Caco-2 (cell line): ENCODE measurements around the gene LRRC36. TPM values are rescaled to one million over a fixed set of nuclear protein-coding genes. Genes with fewer than 3 reads are reported as not detected.

Experiments used
- BruUV-seq: library from RNA; stranded (reverse); fragments of 400-500 nt; replicated peaks from 2 replicates; lab custom pipeline; 2021; lab: Mats Ljungman, UMichigan
- CTCF ChIA-PET: fragments of 300-600 bp; sonication (Branson Sonifier 250); formaldehyde crosslinking; loops from one replicate; lab custom pipeline; 2022; ENCODE audit warnings: antibody characterized with exemption; lab: Charles Lee
- POLR2A ChIA-PET: fragments of 300-600 bp; sonication (Branson Sonifier 250); formaldehyde crosslinking; loops from one replicate; lab custom pipeline; 2022; ENCODE audit warnings: antibody characterized with exemption; lab: Charles Lee
- DNase-seq, 2 experiments: peaks; one replicate each; pipeline versions ENCODE4 v3.0.0 to v3.0.0-alpha.2; 2020 to 2022
- H3K27me3 ChIP-seq: replicated peaks from 2 replicates; pipeline ENCODE4 v1.6.0; 2011; ENCODE audit warnings: low read length; ENCODE audit not compliant: control insufficient read depth, insufficient read depth
- H3K36me3 ChIP-seq: 2 replicates; pipeline ENCODE4 v1.5.1; 2011; ENCODE audit warnings: low read length; ENCODE audit not compliant: control insufficient read depth, insufficient read depth
- H3K4me1 ChIP-seq: fragments of 250-450 bp; sonication (Bioruptor Pico); 2 replicates; pipeline ENCODE4 v1.5.1; 2020; ENCODE audit warnings: mild to moderate bottlenecking
- H3K4me3 ChIP-seq: 2 replicates; pipeline ENCODE4 v1.5.1; 2011; ENCODE audit warnings: low read depth, mild to moderate bottlenecking, control low read depth, low read length
- H3K9me3 ChIP-seq: fragments of 250-450 bp; sonication (Bioruptor Pico); 2 replicates; pipeline ENCODE4 v1.5.1; 2020; ENCODE audit warnings: mild to moderate bottlenecking, moderate library complexity
- H3K27ac Mint-ChIP-seq: one replicate; pipeline ENCODE4 v1.8.0; 2022; ENCODE audit warnings: mixed read lengths; ENCODE audit not compliant: unreplicated experiment
- H3K27me3 Mint-ChIP-seq: one replicate; pipeline ENCODE4 v1.8.0; 2022; ENCODE audit warnings: mixed read lengths; ENCODE audit not compliant: insufficient read depth, unreplicated experiment
- H3K36me3 Mint-ChIP-seq: one replicate; pipeline ENCODE4 v1.8.0; 2022; ENCODE audit warnings: mild to moderate bottlenecking, mixed read lengths; ENCODE audit not compliant: insufficient read depth, unreplicated experiment
- H3K4me1 Mint-ChIP-seq: one replicate; pipeline ENCODE4 v1.8.0; 2022; ENCODE audit warnings: low read depth, mixed read lengths; ENCODE audit not compliant: unreplicated experiment
- H3K4me3 Mint-ChIP-seq: one replicate; pipeline ENCODE4 v1.8.0; 2022; ENCODE audit warnings: mild to moderate bottlenecking, moderate library complexity, mixed read lengths; ENCODE audit not compliant: unreplicated experiment
- H3K9me3 Mint-ChIP-seq: one replicate; pipeline ENCODE4 v1.8.0; 2022; ENCODE audit warnings: mixed read lengths; ENCODE audit not compliant: unreplicated experiment
- intact Hi-C: fragments of 100-400 bp; cut with micrococcal nuclease; formaldehyde crosslinking; loops from one replicate; pipeline ENCODE4 v1.10.0; 2022; ENCODE audit not compliant: unreplicated experiment
- total RNA-seq: library from RNA; stranded (reverse); gene quantifications from 2 replicates; pipeline ENCODE4 v1.2.3, GENCODE V29; 2022
- TF ChIP-seq, protein P1 (sequence below), 2 experiments: fragments of 200-600 bp in 1 of 2; IDR thresholded peaks; 1 replicate in 1 of 2; 2 replicates in 1 of 2; pipeline versions ENCODE4 v1.5.1 to v1.8.0; 2011 to 2022; ENCODE audit warnings: antibody characterized with exemption in 1 of 2, control low read depth in 1 of 2, inconsistent platforms in 1 of 2, low read depth in 1 of 2, low read length in 1 of 2, mild to moderate bottlenecking in 1 of 2, moderate library complexity in 1 of 2; ENCODE audit not compliant: insufficient read depth in 1 of 2, severe bottlenecking in 1 of 2, unreplicated experiment in 1 of 2

LRRC36 gene
- total RNA-seq, 1 experiment from 2014 or later = not detected

DNA sequence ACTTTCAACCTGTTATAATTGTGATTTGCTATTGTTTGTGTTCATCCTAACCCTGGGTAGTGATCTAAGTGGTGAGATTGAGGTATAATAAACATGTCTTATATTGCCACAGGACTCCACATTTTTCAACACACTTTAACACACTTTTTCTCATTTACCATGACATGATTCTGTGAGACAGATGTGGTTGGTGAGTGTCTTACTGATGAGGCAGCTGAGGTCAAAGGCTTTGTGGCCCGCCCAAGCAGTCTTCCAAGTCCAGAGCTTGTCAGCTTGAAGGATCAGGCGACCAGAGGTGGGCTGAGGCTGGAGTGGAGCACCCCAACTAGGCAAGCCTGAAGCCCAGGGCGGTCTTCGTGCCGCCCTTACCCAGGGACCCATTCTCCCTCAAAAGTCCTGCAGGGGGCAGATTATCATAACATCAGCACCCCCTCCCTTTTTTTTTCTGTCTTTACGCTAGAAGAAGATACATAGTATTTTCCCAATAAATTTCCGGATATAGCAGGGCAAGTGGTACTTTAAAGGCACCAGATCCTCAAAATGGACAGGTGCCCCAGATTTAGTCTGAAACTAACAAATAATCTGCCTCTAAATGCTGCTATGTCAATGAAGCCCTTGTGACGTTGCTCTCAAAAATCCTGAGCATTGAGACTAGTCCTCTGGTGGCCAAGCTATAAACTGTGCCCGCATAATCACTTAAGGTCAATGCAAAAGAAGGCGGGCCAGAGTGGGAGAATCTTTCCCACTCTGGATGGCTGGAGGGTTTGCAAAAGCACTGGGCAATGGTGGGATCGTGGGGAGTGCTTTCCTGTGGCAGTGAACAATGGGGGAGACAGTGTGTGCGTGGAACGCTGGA, 21.2 kb upstream of the LRRC36 start:
- TF ChIP-seq, protein P1, sequence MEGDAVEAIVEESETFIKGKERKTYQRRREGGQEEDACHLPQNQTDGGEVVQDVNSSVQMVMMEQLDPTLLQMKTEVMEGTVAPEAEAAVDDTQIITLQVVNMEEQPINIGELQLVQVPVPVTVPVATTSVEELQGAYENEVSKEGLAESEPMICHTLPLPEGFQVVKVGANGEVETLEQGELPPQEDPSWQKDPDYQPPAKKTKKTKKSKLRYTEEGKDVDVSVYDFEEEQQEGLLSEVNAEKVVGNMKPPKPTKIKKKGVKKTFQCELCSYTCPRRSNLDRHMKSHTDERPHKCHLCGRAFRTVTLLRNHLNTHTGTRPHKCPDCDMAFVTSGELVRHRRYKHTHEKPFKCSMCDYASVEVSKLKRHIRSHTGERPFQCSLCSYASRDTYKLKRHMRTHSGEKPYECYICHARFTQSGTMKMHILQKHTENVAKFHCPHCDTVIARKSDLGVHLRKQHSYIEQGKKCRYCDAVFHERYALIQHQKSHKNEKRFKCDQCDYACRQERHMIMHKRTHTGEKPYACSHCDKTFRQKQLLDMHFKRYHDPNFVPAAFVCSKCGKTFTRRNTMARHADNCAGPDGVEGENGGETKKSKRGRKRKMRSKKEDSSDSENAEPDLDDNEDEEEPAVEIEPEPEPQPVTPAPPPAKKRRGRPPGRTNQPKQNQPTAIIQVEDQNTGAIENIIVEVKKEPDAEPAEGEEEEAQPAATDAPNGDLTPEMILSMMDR (IDR thresholded peaks at IDR 0.05; ENCODE audit: insufficient read depth in 1 of 2, low read depth in 1 of 2, low read length in 1 of 2, severe bottlenecking in 1 of 2, unreplicated experiment in 1 of 2) = no peak
- Histone ChIP-seq H3K36me3 (no peaks in the 10 kb centered on the region), H3K27me3 (no peaks in the 10 kb centered on the region), H3K4me3 (no peak overlapping the region), H3K9me3 (peaks cover 8% of the 10 kb centered on the region; the same call in 1 of the 2 replicates), H3K4me1 (no peaks in the 10 kb centered on the region)
- DNase-seq = no peak
- Mint-ChIP-seq H3K4me1 (no peaks in the 10 kb centered on the region), H3K4me3 (no peak overlapping the region), H3K27me3 (no peaks in the 10 kb centered on the region), H3K36me3 (no peaks in the 10 kb centered on the region), H3K9me3 (no peaks in the 10 kb centered on the region), H3K27ac (no peak overlapping the region)
- ChIA-PET POLR2A (no interaction called here), CTCF (no interaction called here)
- intact Hi-C loops = no loop called here
- no TSS peak for BruUV-seq

DNA sequence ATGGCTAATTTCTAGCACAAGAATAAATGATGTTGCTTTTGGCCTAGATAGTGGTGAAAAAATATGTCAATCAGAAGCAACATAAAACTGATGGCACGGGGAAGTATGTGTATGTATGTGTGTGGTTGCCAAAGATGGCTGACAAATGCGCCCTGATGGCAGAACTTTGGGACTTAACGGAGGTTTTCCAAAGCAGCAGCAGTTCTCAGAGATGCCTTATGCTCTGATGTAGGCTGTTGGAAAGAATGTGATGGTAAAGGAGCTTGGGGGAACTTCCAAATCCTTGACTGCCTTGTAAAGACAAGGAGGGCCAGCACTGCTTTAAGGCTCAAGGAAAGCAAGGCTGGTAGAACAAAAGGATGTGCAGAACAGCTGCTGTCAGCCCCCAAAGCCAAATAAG, 16.1 kb upstream of the LRRC36 start:
- CTCF ChIA-PET = no interaction called here
- Mint-ChIP-seq H3K9me3 (no peaks in the 10 kb centered on the region), H3K27ac (no peak overlapping the region), H3K27me3 (no peaks in the 10 kb centered on the region), H3K36me3 (no peaks in the 10 kb centered on the region), H3K4me1 (peaks cover 8% of the 10 kb centered on the region), H3K4me3 (no peak overlapping the region)
- Histone ChIP-seq H3K36me3 (no peaks in the 10 kb centered on the region), H3K27me3 (no peaks in the 10 kb centered on the region), H3K4me3 (no peak overlapping the region), H3K4me1 (peaks cover 5% of the 10 kb centered on the region), H3K9me3 (no peaks in the 10 kb centered on the region)
- DNase-seq = no peak
- intact Hi-C loops = no loop called here
- TF ChIP-seq, protein P1 (IDR thresholded peaks at IDR 0.05; ENCODE audit: insufficient read depth in 1 of 2, low read depth in 1 of 2, low read length in 1 of 2, severe bottlenecking in 1 of 2, unreplicated experiment in 1 of 2) = no peak
- POLR2A ChIA-PET = no interaction called here
- BruUV-seq = no TSS peak

DNA sequence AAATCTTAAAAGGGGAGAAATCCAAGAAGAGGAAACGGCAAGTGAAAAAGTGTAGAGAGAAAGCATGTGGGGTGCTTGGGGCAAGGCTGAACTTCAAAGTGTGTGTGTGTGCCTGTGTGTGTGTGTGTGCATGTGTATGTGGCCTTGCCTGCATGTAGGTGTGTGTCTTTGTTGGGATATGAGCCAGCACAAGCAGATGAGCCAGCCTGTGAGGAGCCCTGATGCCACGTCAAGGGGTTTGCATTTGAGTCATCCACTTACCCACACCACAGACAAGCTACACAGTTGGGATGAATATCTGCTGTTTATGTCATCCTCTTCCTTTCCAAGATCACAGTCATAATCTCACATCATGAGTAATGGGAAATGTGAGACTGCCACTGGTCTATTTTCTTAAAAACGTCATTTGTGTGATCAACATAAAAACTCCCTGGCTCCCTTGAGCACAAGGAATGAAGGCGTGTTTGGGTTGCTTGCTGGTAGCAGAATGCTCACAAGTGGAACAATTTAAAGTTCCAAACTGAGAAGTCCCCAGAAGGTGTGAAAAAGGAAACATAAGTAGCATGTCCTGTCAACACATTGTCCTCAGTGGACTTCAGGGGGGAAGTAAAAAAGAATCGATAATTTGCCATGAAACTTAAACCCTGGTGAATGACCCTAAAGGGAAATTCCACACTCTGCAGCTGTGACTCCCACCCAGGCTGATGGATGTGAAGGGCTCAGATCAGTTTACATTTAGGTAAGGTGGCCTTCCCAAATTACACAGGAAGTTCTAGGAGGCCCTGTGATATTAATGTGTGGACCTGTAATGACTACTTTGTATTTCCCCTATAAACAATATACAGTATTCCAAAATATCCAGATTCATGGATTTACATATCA, 14.8 kb upstream of the LRRC36 start:
- no peak overlapping the region for H3K4me3 ChIP-seq
- Mint-ChIP-seq H3K4me3 (no peak overlapping the region), H3K36me3 (no peaks in the 10 kb centered on the region), H3K4me1 (peaks cover 8% of the 10 kb centered on the region), H3K9me3 (no peaks in the 10 kb centered on the region), H3K27me3 (no peaks in the 10 kb centered on the region), H3K27ac (peak overlapping the region; percentile 43)
- intact Hi-C loops = no loop called here
- H3K27me3 ChIP-seq = no peaks in the 10 kb centered on the region
- BruUV-seq = no TSS peak
- POLR2A ChIA-PET = no interaction called here
- no peaks in the 10 kb centered on the region for H3K36me3 ChIP-seq
- TF ChIP-seq, protein P1 (IDR thresholded peaks at IDR 0.05; ENCODE audit: insufficient read depth in 1 of 2, low read depth in 1 of 2, low read length in 1 of 2, severe bottlenecking in 1 of 2, unreplicated experiment in 1 of 2) = no peak
- H3K9me3 ChIP-seq = no peaks in the 10 kb centered on the region
- CTCF ChIA-PET = no interaction called here
- no peak for DNase-seq
- H3K4me1 ChIP-seq = peaks cover 5% of the 10 kb centered on the region
